Endothelial cell of umbilical vein (primary cell): Measurements from ENCODE around the gene TPM4. TPM values are rescaled to one million over a fixed set of nuclear protein-coding genes. Genes with fewer than 3 reads are reported as not detected.

Source experiments
- BruUV-seq: library from RNA; stranded (reverse); fragments of 400-500 nt; replicated peaks from 2 replicates; lab custom pipeline; 2021; lab: Mats Ljungman, UMichigan
- CTCF ChIA-PET: fragments of 300-600, 350-600 bp; sonication (Branson Sonifier 250); formaldehyde crosslinking; loops from one replicate; lab custom pipeline; 2021; ENCODE audit warnings: antibody characterized with exemption, inconsistent platforms; lab: Charles Lee
- POLR2A ChIA-PET: fragments of 300-600, 350-600 bp; sonication (Branson Sonifier 250); formaldehyde crosslinking; loops from one replicate; lab custom pipeline; 2021; ENCODE audit warnings: antibody characterized with exemption, inconsistent platforms; lab: Charles Lee
- DNase-seq: peaks from one replicate; pipeline ENCODE4 v3.0.0-alpha.2; 2011; ENCODE audit warnings: low read depth, low spot score
- FAIRE-seq: peaks from 2 replicates; lab custom pipeline; 2011; peaks lifted over from hg19 to GRCh38; lab: Jason Lieb, UNC
- H2AFZ ChIP-seq: 2 replicates; pipeline ENCODE4 v1.6.0; 2012; ENCODE audit warnings: low read depth, low read length, control low read depth, inconsistent platforms
- H3K27ac ChIP-seq: 2 replicates; pipeline ENCODE4 v1.5.1; 2011; ENCODE audit warnings: low read depth, mild to moderate bottlenecking, control low read depth, low read length, moderate library complexity; ENCODE audit not compliant: insufficient read depth
- H3K27me3 ChIP-seq, 2 experiments: 2 replicates each; pipeline versions ENCODE4 v1.6.0 to v1.6.1; 2011; ENCODE audit warnings: low read length in 2 of 2, mixed read lengths in 1 of 2; ENCODE audit not compliant: control insufficient read depth in 2 of 2, insufficient read depth in 2 of 2
- H3K36me3 ChIP-seq, 2 experiments: 2 replicates in 1 of 2; 3 replicates in 1 of 2; pipeline ENCODE4 v1.5.1; 2011; ENCODE audit warnings: low read length in 2 of 2, mild to moderate bottlenecking in 1 of 2, moderate library complexity in 1 of 2; ENCODE audit not compliant: control insufficient read depth in 2 of 2, insufficient read depth in 2 of 2; ENCODE audit errors: extremely low read depth in 1 of 2
- H3K4me1 ChIP-seq: 3 replicates; pipeline ENCODE4 v1.5.1; 2011; ENCODE audit warnings: mild to moderate bottlenecking, low read length; ENCODE audit not compliant: control insufficient read depth, insufficient read depth; ENCODE audit errors: extremely low read depth
- H3K4me2 ChIP-seq: 2 replicates; pipeline ENCODE4 v1.6.1; 2011; ENCODE audit warnings: low read length, control low read depth, mixed read lengths; ENCODE audit not compliant: insufficient read depth
- H3K4me3 ChIP-seq, 3 experiments: fragments of 200-600 bp in 1 of 3; sonication (generic), shearing (Covaris generic) in 1 of 3; replicated peaks in 1 of 3; 2 replicates each; pipeline ENCODE4 v1.5.1; 2011 to 2016; ENCODE audit warnings: control low read depth in 3 of 3, low read length in 3 of 3, mild to moderate bottlenecking in 2 of 3, inconsistent platforms in 1 of 3, low read depth in 1 of 3, moderate library complexity in 1 of 3; ENCODE audit not compliant: insufficient read depth in 1 of 3
- H3K79me2 ChIP-seq: 2 replicates; pipeline ENCODE4 v1.6.0; 2012; ENCODE audit warnings: low read length, inconsistent platforms; ENCODE audit not compliant: control insufficient read depth, insufficient read depth
- H3K9ac ChIP-seq: replicated peaks from 2 replicates; pipeline ENCODE3; 2011; ENCODE audit warnings: low read length, control low read depth; ENCODE audit not compliant: insufficient read depth; ENCODE audit errors: extremely low read depth
- H3K9me1 ChIP-seq: replicated peaks from 3 replicates; pipeline ENCODE4 v1.6.0; 2011; ENCODE audit warnings: mild to moderate bottlenecking, low read length; ENCODE audit not compliant: control insufficient read depth, insufficient read depth; ENCODE audit errors: extremely low read depth
- H3K9me3 ChIP-seq: replicated peaks from 2 replicates; pipeline ENCODE4 v1.5.1; 2012; ENCODE audit warnings: low read length, inconsistent platforms; ENCODE audit not compliant: control insufficient read depth, insufficient read depth
- H4K20me1 ChIP-seq: replicated peaks from 2 replicates; pipeline ENCODE3; 2011; ENCODE audit warnings: mild to moderate bottlenecking, low read length; ENCODE audit not compliant: control insufficient read depth, insufficient read depth; ENCODE audit errors: extremely low read depth
- EZH2 ChIP-seq: IDR thresholded peaks from 2 replicates; pipeline ENCODE4 v1.6.1; 2012; ENCODE audit warnings: borderline replicate concordance, low read depth, mild to moderate bottlenecking, moderate library complexity, low read length, inconsistent platforms; ENCODE audit not compliant: severe bottlenecking
- FOS ChIP-seq: IDR thresholded peaks from 2 replicates; pipeline ENCODE4 v1.6.1; 2011; ENCODE audit warnings: mild to moderate bottlenecking, low read length, moderate library complexity, borderline replicate concordance; ENCODE audit not compliant: insufficient read depth
- GATA2 ChIP-seq: IDR thresholded peaks from 2 replicates; pipeline ENCODE4 v1.7.0; 2011; ENCODE audit warnings: low read depth, mild to moderate bottlenecking, moderate library complexity, mixed read lengths, low read length; ENCODE audit not compliant: insufficient read length, insufficient read depth
- JUN ChIP-seq: IDR thresholded peaks from 2 replicates; pipeline ENCODE4 v1.6.1; 2011; ENCODE audit warnings: borderline replicate concordance, low read depth; ENCODE audit not compliant: insufficient read length, insufficient read depth
- MYC ChIP-seq: IDR thresholded peaks from one replicate; pipeline ENCODE4 v1.6.1; 2011; ENCODE audit warnings: mild to moderate bottlenecking, low read depth, low read length
- POLR2A ChIP-seq: IDR thresholded peaks from 2 replicates; pipeline ENCODE4 v1.6.1; 2012; ENCODE audit warnings: low read depth, mild to moderate bottlenecking, control low read depth, low read length
- POLR2AphosphoS5 ChIP-seq: IDR thresholded peaks from 2 replicates; pipeline ENCODE4 v1.6.1; 2012; ENCODE audit warnings: low read depth, mild to moderate bottlenecking, control low read depth, low read length, moderate library complexity; ENCODE audit not compliant: insufficient read depth
- dilution Hi-C: fragments of 300-500 bp; cut with MboI; formaldehyde crosslinking; loops from one replicate; pipeline ENCODE4 v1.15.0; 2019; ENCODE audit warnings: low sequenced_read_pairs; ENCODE audit not compliant: extremely low pct_ligation_motif_present
- intact Hi-C: fragments of 100-400 bp; cut with micrococcal nuclease; formaldehyde crosslinking; loops from one replicate; pipeline ENCODE4 v1.10.0; 2022
- polyA plus RNA-seq, 4 experiments: library from polyadenylated mRNA; depleted of rRNA in 3 of 4; stranded (reverse) in 3 of 4; unstranded in 1 of 4; fragments of >200 nt; gene quantifications; 2 replicates each; pipeline versions ENCODE4 v1.2.1 to v1.2.3, GENCODE V29; 2011 to 2012; ENCODE audit warnings: missing spikeins in 1 of 4
- total RNA-seq: library from RNA; stranded (reverse); gene quantifications from 2 replicates; pipeline ENCODE4 v1.2.3, GENCODE V29; 2021
- TF ChIP-seq, protein P1 (sequence below): IDR thresholded peaks from 2 replicates; pipeline ENCODE4 v1.6.1; 2011; ENCODE audit not compliant: insufficient read depth, insufficient read length
- TF ChIP-seq, protein P2 (sequence below), 2 donors: IDR thresholded peaks; 1 replicate in 1 of 2; 2 replicates in 1 of 2; pipeline ENCODE4 v1.5.1; 2011; ENCODE audit warnings: low read length in 2 of 2, mild to moderate bottlenecking in 2 of 2, moderate library complexity in 2 of 2, control low read depth in 1 of 2, inconsistent platforms in 1 of 2, low read depth in 1 of 2; ENCODE audit not compliant: insufficient read depth in 1 of 2; ENCODE audit errors: extremely low read depth in 1 of 2

Gene TPM4
- total and polyA plus RNA-seq, 2 donors (not counting 3 experiments of a cell fraction or from before 2014, with no cell fraction given) = 430 to 924 TPM

- ChIA-PET POLR2A (no interaction called here), CTCF (interaction anchor here (1.0 to 7.3 kb wide), 3 partner anchors 9 to 66 kb away, joined by 3 to 84 read pairs (median 4); no protein-coding TSS in a partner anchor)
These were observed 31.5 kb upstream of the TPM4 start for GRCh38 chr19:16044746-16045145.

DNA sequence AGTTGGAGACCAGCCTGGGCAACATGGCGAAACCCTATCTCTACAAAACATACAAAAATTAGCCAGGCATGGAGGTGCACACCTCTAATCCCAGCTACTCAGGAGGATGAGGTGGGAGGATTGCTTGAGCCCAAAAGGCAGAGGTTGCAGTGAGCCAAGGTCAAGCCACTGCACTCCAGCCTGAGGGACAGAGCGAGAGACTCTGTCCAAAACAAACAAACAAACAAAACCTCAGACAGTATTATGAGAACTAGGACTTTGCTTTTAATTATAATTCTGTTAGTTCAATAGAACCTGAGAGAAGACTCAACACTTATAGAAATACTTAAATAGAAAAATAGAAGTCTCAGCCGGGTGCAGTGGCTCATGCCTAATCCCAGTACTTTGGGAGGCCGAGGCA, 31.1 kb upstream of the TPM4 start:
- TF ChIP-seq MYC = no peak
- TF ChIP-seq POLR2AphosphoS5 = no peak
- TF ChIP-seq, protein P1, sequence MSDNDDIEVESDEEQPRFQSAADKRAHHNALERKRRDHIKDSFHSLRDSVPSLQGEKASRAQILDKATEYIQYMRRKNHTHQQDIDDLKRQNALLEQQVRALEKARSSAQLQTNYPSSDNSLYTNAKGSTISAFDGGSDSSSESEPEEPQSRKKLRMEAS = no peak
- no peak for TF ChIP-seq EZH2
- TF ChIP-seq POLR2A = no peak
- TF ChIP-seq, protein P2, sequence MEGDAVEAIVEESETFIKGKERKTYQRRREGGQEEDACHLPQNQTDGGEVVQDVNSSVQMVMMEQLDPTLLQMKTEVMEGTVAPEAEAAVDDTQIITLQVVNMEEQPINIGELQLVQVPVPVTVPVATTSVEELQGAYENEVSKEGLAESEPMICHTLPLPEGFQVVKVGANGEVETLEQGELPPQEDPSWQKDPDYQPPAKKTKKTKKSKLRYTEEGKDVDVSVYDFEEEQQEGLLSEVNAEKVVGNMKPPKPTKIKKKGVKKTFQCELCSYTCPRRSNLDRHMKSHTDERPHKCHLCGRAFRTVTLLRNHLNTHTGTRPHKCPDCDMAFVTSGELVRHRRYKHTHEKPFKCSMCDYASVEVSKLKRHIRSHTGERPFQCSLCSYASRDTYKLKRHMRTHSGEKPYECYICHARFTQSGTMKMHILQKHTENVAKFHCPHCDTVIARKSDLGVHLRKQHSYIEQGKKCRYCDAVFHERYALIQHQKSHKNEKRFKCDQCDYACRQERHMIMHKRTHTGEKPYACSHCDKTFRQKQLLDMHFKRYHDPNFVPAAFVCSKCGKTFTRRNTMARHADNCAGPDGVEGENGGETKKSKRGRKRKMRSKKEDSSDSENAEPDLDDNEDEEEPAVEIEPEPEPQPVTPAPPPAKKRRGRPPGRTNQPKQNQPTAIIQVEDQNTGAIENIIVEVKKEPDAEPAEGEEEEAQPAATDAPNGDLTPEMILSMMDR (IDR thresholded peaks at IDR 0.05; ENCODE audit: extremely low read depth in 1 of 2, insufficient read depth in 1 of 2, low read depth in 1 of 2, low read length in 2 of 2) = no peak
- no peak for TF ChIP-seq JUN
- TF ChIP-seq GATA2 = no peak
- no peak for TF ChIP-seq FOS
- Histone ChIP-seq H3K9me1 (no peaks in the 10 kb centered on the region), H3K79me2 (no peaks in the 10 kb centered on the region), H3K9me3 (no peaks in the 10 kb centered on the region), H3K4me2 (no peak overlapping the region), H3K4me1 (peaks cover 12% of the 10 kb centered on the region), H3K27me3 (peaks cover 0 to 3% of the 10 kb centered on the region in 2 experiments), H3K27ac (no peak overlapping the region), H3K9ac (no peak overlapping the region), H3K4me3 (no peak overlapping the region), H4K20me1 (no peaks in the 10 kb centered on the region), H3K36me3 (no peaks in the 10 kb centered on the region), H2AFZ (no peak overlapping the region)
- ChIA-PET POLR2A (no interaction called here), CTCF (interaction anchor here (7.3 kb wide), 1 partner anchor 18 kb away, joined by 84 read pairs; no protein-coding TSS in a partner anchor)
- dilution Hi-C loops = no loop called here
- no TSS peak for BruUV-seq
- DNase-seq (no peak), FAIRE-seq (no peak)
- intact Hi-C loops = no loop called here

More at GRCh38 chr19:16044746-16045145, 31.5 kb upstream of the TPM4 start:
- no peaks in the 10 kb centered on the region for H3K36me3 ChIP-seq
- peaks cover 0 to 1% of the 10 kb centered on the region in 2 experiments for H3K27me3 ChIP-seq
- no peaks in the 10 kb centered on the region for H3K9me1 ChIP-seq
- no peak for FAIRE-seq
- H2AFZ ChIP-seq = no peak overlapping the region
- H3K9ac ChIP-seq = no peak overlapping the region
- H3K4me3 ChIP-seq = no peak overlapping the region
- DNase-seq = no peak
- H3K4me1 ChIP-seq = peaks cover 12% of the 10 kb centered on the region
- no peaks in the 10 kb centered on the region for H3K79me2 ChIP-seq
- H3K9me3 ChIP-seq = no peaks in the 10 kb centered on the region
- no peaks in the 10 kb centered on the region for H4K20me1 ChIP-seq
- H3K4me2 ChIP-seq = no peak overlapping the region
- no peak overlapping the region for H3K27ac ChIP-seq
- no peak for TF ChIP-seq EZH2
- no TSS peak for BruUV-seq
- intact Hi-C loops (no loop called here), dilution Hi-C loops (no loop called here)
